ENCODE results near the gene MLLT6. TPM values are rescaled to one million over a fixed set of nuclear protein-coding genes. Genes with fewer than 3 reads are reported as not detected.
A peak's percentile ranks its signal among the peaks of the same experiment; 100 is the strongest.

The MLLT6 gene
- total and polyA plus RNA-seq, 11 donors, result 35.2 to 91.3 (median 68.3) TPM

DNA sequence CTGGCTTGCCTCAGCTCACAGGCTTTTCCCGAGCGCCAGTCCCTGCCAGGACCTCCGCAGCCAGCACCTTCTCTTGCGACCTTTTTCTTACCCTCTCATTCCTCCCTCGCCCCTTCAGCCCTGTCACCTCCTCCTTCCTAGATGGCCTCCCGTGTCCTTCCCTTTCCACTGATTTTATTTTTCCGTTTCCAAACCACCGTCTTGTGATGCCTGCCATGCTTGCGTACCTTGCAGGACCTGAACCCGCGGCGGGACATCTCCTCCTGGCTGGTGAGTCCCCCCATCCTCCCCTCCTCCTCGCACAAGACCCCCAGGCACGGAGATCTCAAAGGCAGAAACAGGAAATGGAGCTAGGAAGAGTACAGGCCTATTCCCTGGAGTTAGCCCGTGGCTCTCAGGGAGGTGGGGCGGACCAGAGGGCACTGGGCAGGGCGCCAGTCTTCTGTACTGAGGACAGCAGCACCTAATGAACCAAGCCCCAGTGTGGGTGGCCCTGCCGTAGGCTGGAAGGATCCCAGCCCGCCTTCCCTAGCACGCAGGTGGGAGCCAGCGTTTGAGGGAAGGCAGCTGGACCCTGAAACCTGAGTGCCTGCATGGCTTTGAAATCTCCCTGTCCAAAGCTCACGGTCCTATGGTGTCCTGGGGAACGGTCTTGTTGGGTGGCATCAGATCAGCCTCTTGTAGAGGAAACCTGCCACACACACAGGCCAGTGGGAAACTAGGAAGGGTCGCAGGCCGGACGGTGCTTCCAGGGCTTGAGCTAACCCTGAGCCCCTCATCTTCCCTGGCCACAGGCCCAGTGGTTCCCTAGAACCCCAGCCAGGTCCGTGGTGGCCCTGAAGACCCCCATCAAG is 25.7 kb downstream of the MLLT6 start:
- TF ChIP-seq, protein P1, sequence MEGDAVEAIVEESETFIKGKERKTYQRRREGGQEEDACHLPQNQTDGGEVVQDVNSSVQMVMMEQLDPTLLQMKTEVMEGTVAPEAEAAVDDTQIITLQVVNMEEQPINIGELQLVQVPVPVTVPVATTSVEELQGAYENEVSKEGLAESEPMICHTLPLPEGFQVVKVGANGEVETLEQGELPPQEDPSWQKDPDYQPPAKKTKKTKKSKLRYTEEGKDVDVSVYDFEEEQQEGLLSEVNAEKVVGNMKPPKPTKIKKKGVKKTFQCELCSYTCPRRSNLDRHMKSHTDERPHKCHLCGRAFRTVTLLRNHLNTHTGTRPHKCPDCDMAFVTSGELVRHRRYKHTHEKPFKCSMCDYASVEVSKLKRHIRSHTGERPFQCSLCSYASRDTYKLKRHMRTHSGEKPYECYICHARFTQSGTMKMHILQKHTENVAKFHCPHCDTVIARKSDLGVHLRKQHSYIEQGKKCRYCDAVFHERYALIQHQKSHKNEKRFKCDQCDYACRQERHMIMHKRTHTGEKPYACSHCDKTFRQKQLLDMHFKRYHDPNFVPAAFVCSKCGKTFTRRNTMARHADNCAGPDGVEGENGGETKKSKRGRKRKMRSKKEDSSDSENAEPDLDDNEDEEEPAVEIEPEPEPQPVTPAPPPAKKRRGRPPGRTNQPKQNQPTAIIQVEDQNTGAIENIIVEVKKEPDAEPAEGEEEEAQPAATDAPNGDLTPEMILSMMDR (IDR thresholded peaks at IDR 0.05), result no peak
- TF ChIP-seq POLR2A (IDR thresholded peaks at IDR 0.05), result no peak
- H3K4me1 ChIP-seq, result peaks cover 0 to 68% (median 39%) of the 10 kb centered on the region in 12 donors
- H3K4me3 ChIP-seq, result peak overlapping the region; percentile 53 to 98 (median 71)
- H3K9me3 ChIP-seq, result no peaks in the 10 kb centered on the region
- peak; percentile 37 to 67 (median 58) for ATAC-seq
- intact Hi-C loops (cut with DNase I), result loop anchor here in 9 of 10 donors (1.0 to 10.0 kb wide), 8 partner anchors 18 to 266 kb away; partner anchors contain the start of genes PCGF2 (in 2 of the 9), PSMB3 (in 2 of the 9) and MLLT6 (in 1 of the 9)
- peak; percentile 80 to 91 (median 88) for DNase-seq
- H3K27me3 ChIP-seq, result no peaks in the 10 kb centered on the region
- WGBS, 4 donors, result 8 to 17% (median 15%) methylated on average over 18 to 27 of the region's 27 CpGs
- H3K36me3 ChIP-seq, result peaks cover 0 to 34% (median 16%) of the 10 kb centered on the region in 9 donors
- peak overlapping the region; percentile 85 to 98 (median 92) for H3K27ac ChIP-seq

DNA sequence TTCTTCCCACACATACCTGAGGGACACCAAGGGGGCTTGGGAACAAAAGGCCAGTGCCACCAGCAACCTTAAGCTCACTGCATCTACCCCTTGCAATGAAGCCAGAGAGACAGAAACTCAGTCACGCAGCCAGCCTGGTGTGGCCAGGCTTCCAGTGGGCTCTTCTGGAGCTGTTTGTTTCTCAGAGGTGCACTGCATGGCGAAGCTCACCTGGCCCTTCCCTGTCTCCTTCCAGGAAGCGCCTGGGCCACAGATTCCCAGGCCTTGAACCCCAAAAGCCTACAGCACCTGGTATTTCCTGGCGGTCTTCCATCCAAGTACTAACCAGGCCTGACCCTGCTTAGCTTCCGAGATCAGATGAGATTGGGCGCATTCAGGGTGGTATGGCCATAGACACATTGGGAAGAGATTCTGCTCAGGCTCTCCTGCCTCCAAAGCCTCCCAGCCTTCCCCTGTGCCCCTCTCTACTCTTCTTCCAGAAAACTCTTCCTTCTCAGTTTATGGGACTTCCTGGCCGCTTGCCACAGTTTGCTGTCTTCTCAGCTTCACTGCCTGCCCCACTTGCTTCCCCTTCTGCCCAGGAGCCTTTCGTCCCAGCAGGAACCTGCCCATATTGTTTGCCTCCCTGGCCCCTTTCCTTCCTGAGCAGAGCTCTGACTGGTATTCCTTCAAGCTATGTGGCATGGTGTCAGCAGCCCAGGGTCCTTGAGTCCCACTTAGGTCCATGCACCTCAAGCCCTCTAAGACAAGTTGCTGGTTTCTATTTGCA is 26.6 kb downstream of the MLLT6 start:
- Histone ChIP-seq H3K36me3 (peaks cover 0 to 41% (median 25%) of the 10 kb centered on the region in 9 donors), H3K27ac (peak overlapping the region in 10 of 12 donors; percentile 85 to 98 (median 92)), H3K9me3 (no peaks in the 10 kb centered on the region), H3K4me1 (peaks cover 0 to 74% (median 43%) of the 10 kb centered on the region in 12 donors), H3K4me3 (peak overlapping the region in 7 of 12 donors; percentile 6 to 98 (median 76)), H3K27me3 (no peaks in the 10 kb centered on the region)
- ATAC-seq, result no peak
- no peak for DNase-seq
- intact Hi-C loops (cut with DNase I), result loop anchor here in 8 of 10 donors (2.0 to 10.0 kb wide), 6 partner anchors 17 to 267 kb away; partner anchors contain the start of genes PCGF2 (in 2 of the 8), MLLT6 (in 1 of the 8) and PSMB3 (in 1 of the 8)
- TF ChIP-seq, protein P1 (IDR thresholded peaks at IDR 0.05), result no peak
- TF ChIP-seq POLR2A (IDR thresholded peaks at IDR 0.05), result no peak
- 73 to 92% (median 84%) methylated on average over 6 to 8 of the region's 8 CpGs for WGBS, 4 donors

DNA sequence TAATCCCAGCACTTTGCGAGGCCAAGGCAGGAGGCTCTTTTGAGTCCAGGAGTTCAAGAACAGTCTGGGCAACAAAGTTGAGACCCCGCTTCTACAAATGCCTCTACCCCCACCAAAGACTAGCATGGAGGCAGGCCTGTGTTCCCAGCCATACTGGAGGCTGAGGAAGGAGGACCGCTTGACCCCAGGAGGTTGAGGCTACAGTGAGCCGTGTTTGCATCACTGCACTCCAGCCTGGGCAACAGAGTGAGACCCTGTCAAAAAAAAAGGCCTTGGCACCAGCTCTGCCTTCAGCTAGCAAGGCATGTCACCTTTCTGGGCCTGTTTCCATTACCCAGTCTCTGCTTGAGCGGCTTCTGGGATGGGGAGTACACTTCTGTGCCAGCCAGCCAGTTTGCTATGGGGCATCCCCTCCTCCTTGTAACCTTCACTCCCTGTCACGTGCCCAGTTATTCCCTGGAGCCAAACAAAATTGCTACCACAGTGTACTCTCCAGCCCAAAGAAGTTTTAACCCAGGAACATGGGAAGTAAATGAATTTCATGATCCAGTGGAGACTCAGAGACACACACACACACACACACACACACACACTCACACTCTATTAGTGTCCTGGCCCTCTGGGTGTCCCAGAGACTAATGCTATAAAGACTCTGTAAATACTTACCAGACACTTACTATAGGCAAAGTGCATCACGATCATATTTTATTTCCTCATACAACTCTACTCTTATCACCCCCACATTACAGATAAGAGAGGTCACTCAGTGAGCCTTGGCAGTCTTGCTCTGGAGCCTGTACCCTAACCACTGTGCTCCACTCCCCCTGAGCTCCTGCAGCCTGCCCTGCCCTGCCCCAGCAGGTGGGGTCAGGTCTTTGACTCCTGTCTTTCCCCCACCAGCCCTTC is 27.6 kb downstream of the MLLT6 start:
- ATAC-seq (peak; percentile 34 to 42 (median 38)), DNase-seq (peak in 2 of 5 donors; percentile 63 to 73)
- TF ChIP-seq POLR2A (IDR thresholded peaks at IDR 0.05), result no peak
- TF ChIP-seq, protein P1 (IDR thresholded peaks at IDR 0.05), result no peak
- 64 to 68% (median 65%) methylated on average over 7 of the region's 7 CpGs for WGBS, 4 donors
- Histone ChIP-seq H3K36me3 (peaks cover 0 to 46% (median 28%) of the 10 kb centered on the region in 9 donors), H3K27ac (peak overlapping the region in 10 of 12 donors; percentile 23 to 95 (median 90)), H3K4me3 (no peak overlapping the region), H3K27me3 (no peaks in the 10 kb centered on the region), H3K9me3 (no peaks in the 10 kb centered on the region), H3K4me1 (peaks cover 0 to 74% (median 41%) of the 10 kb centered on the region in 12 donors)
- intact Hi-C loops (cut with DNase I), result loop anchor here in 7 of 10 donors (5.0 to 10.0 kb wide), 3 partner anchors 40 to 268 kb away; no protein-coding TSS in a partner anchor

Data from heart left ventricle (tissue), 16 donors.